HUDEP-2 (cell line): ENCODE measurements around the gene TEDC1.

Experiments used
- DNase-seq, 76 experiments: peaks; one replicate each; lab custom pipeline; 2025; ENCODE audit not compliant: unreplicated experiment in 76 of 76; lab: John Stamatoyannopoulos, UW

The TEDC1 gene

DNA sequence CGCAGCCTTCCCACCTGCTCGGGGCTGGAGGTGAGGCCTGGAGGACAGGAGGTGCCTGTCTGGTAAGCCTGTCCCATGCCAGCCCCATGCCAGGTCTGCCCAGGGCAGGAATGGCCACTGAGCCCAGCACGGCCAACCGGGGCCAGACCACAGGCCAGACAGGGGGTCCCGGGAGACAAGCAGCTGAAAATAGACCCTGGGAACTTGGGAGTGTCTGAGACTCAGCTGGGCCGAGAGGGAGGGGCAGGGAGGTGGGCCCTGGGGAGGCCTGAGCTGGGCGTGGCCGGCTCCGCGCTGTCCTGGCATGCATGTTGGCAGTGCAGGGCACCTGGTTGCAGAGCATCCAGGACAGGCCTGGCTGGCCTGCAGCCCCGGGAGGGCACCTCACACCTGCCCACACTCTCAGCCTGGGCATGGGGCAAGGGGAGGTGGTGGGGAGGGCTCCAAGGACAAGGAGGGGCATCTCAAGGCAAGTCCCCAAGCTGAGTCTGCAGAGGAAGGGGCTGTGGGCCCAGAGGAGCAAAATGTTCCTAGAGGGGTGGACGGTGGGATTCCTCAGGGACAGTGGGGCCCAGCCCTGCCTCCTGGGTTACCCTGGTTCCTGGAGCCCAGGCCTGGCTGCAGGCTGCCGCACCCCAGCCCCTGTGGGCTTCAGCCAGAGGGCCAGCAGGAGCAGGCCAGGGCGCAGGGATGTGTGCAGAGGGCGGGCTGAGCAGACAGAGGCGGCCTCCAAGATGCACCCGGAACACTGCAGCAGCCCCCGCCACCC lies 7.6 kb upstream of the TEDC1 start:
- DNase-seq: no peak

DNA sequence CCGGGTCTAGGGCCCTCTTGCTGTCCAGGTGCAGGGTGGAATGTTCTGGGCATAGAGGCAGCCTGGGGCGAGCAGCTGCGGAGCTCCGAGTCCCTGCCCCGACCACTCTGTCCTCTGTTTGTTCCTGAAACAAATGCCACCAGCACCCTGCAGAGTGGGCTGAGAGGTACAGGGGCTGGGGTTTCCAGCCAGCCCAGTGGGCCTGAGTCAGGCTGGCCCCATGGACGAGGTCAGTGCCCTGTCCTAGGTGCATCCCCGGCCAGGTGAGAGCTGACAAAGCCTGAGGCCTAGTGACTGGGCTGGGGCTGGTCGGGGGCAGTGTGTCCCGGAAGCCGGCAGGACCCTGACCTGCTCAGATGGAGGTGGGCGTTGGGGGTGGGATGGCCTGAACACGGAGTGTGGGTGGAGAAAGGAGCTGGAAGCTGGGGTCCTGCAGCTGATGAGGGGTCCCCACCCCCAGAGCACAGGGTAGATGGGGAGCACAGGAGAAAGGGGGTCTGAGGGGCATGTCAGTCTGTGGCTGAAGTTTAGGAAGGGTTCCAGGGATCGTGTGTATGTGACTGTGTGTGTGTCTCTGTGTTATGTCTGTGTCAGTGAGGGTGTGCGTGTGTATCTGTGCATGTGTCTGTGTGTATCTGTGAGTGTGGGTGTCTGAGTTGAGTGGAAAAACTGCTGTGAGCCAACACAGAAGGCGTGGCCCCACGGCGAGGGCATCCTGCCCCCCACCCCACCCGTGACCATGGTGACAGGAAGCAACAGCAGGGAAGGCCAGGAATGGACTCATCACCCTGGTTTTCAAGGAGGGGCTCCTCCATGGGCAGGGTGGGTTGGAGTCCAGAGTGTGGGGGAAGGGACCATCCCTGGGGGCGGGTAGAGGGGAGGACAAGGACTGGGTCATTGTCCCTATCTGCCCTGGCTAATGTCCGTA lies 6.7 kb upstream of the TEDC1 start:
- DNase-seq: no peak

DNA sequence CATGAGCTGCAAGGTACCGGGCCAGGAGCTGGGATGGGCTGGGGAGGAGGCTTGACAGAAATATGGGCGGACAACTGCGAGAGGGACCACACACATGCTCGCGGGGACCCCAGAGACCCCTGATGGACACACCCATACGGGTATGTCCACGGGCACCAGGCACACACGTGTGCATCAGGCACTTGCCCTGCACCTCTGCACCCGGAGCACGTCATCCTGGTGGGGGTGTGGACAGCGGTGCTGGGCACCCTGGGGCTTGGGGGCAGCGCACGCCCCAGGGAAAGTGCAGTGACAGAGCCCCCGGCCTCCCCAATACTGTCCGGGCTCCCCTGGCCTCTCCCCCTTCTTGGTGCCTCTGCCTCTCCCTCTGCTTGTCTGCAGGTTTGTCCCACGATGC lies 6.1 kb upstream of the TEDC1 start:
- no peak for DNase-seq

DNA sequence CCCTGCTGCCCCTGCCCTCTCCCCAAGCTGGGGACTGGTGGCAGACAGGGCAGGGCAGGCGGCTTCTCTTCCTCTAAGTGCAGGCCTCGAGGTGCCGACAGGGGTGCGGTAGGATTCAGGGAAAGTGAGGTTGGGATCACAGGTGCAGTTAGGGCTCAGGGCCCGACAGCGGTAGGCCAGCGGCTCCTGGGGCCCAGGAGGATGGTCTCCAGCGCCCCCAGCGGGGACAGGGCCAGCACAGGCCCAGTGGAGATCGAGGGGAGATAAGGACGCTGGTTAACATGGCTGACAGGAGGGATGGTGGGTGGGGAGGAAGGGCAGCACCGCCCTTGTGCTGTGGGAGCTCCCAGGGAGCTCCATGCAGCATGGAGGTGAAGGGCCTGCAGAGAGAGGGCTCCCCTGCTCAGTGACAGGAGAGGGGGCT lies 5.3 kb upstream of the TEDC1 start:
- DNase-seq: peak in 73 of 76 experiments; percentile 10 to 85 (median 67)

DNA sequence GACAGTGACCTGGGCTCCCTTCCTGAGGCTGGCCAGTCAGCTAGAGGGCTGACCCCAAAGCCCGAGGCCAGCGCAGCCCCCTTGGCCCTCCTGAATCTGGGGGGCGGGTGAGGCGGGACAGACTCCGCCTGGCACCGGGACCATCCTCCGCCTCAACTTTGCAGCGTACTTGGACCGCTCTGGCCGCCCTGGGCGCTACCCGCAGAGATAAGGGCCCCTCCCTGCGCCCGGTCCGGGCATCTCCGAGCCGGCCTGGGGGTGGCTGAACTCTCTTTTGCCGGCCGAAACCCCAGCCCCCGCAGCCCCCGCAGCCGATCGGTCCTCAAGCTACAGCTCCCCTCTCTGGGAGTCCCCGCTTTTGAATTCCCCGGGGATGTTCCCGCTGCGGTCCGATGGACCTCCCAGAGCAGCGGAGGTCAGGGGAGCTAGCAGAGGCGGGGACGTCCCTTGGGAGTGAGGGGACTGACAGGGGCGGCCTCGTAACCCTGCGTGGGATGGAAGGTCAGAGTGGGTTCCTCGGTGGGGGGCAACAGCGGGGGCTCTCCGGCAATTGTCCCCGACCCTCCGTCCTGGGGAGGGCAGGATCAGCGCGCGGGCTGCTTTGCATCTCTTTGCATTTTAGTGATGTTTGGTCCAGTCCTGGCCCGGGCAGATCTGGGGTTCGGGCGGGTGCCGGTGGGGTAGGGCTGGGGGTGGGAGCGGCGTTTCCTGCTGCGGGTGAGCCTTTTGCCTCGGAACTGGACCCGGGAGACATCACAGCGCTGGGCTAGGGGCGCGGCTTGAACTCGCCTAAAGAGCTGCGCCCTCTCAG lies 4.7 kb upstream of the TEDC1 start, which contains the start of gene CRIP1:
TSS of gene CRIP1 (plus strand) at position 724 of the 811 bp plus-strand sequence. CDS start 374 bp downstream, outside the sequence.
- peak in 36 of 76 experiments; percentile 25 to 83 (median 52) for DNase-seq

DNA sequence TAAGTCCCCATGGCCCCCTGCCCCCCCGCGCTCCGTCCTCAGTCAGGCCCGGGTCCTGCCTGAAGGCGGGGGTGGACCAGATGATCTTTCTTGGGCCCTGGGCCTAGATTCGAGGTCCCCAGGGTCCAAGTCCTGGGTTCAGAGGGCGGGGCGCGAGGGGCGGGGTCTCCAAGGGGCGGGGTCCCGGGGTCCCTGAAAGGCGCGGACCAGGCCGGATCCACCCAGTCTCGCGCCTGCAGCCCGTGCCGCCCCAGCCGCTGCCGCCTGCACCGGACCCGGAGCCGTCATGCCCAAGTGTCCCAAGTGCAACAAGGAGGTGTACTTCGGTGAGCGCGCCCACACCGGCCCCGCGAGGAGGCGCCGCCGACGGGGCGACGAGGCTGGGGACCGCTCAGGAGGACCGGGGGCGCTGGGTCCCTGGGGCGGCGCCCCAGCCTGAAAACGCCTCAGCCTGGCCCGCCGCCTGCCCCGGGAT lies 4.0 kb upstream of the TEDC1 start:
- DNase-seq: peak in 13 of 76 experiments; percentile 11 to 36 (median 23)

DNA sequence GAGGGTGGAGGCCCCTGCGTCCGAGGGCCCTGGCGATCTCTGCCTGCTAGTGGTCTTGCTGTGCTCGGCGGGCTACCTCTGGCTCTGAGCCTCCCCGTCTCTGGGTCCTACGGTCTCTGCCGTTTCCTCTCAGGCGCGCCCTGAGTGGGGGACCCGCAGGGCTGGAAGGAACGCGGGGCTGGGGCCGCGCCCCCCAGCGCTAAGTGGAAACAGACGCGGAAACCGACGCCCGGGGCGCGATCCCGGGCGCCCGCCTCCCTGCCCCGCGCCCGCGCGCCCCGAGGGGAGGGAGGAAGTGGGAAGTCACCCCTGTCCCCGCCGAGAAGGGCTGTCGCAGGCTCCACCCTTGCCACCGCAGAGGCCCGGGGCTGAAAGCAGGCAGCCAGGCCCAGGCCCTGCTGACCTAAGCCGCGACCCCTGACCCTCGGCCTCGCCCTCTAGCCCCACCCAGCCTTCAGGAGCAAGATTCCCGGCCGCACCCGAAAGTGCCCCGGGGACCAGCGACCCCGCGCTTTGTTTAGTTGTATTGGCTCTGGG lies 3.5 kb upstream of the TEDC1 start:
- peak in 8 of 76 experiments; percentile 12 to 34 (median 22) for DNase-seq

DNA sequence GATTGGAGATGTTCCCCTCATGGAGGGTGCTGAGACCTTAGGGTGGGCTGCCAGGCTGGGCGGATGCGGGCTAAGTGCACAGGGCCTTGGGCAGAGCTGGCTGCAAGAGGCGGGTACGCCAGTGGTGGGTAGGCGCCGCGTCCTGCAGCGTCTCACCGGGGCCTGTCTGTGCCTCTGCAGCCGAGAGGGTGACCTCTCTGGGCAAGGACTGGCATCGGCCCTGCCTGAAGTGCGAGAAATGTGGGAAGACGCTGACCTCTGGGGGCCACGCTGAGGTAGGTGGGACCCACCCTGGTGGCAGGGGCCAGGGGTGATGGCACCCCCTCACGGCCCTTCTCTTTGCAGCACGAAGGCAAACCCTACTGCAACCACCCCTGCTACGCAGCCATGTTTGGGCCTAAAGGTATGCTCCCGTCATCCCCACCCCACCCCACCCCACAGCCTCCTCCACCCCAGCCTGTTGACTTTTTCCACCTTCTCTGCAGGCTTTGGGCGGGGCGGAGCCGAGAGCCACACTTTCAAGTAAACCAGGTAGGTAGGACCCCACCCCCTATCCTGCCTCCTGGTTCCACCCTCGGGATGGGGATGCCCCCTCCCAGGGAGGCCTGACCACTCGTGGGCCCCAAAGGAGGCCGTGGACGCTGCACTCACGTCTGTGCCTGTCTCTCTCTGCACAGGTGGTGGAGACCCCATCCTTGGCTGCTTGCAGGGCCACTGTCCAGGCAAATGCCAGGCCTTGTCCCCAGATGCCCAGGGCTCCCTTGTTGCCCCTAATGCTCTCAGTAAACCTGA lies 2.9 kb upstream of the TEDC1 start:
- DNase-seq: peak in 2 of 76 experiments; percentile 14 to 39

DNA sequence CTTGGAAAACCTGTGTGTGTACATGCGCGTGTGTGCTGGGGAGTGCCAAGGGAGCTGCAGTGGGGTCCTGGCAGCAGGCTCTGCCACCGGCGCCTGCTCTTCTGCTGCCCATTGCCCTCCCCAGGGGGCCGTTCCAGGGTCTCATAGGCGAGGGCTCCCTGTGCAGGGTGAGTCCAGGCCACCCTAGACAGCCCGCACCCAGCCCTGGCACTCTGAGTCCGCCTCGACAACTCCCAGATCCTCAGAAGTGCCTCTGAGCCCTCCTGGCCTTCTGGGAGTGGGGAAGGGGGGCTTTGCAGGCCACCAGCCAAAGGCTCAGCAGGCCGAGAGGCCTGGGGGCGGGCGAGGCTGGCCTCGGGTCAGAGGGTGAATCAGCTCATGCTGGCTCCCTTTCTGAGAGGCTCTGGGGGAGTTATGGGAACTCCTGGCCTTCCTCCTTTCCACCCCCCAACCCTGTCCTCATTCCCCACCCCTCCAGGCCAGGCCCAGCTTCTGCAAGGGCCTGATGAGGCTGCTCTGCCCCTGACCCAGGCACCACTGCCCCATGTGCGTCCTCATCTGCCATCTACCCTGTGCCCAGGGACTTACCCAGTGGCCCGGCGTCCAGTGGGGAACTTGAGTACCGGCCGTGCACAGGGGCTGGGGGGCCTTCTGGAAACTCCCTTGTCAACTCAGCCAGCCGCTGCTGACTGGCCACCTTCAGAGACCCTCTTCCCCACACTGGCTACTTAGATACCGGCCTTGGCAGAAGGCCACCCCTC lies 2.1 kb upstream of the TEDC1 start:
- DNase-seq: no peak

DNA sequence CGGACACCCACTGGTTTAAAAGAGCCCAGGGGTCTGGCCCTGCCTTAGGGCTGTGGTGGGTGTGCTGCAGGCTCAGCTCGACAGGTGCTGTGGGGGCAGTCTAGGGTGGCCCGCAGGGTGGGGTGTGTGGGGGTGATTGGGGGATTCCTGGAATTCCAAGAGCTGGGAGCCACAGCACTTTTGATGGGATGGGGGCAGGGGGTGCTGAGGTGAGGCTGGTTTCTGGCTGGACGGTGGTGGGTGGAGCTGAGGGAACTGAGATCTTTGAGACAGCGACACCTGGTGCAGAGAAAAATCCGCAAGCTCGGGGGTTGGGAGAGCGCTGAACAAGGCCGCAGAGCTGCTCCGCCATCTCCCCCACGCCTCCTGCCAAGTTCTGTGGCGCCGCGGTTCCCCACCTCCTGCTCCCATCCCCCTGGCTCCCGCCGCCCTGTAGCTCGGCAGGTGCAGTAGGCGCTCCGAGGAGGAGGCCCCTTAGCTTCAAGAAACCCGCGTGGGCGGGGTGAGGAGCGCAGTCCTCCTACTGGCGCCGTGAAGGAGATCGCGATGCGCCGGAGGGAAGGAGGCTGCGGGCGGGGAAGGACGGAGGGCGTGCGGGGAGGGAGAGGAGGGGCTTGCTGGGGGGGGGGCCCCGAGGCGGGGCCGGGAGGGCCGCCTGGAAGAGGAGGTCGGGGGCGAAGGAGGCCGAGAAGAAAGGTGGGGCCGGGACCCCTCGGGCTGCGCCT lies 1.3 kb upstream of the TEDC1 start:
- DNase-seq: peak in 69 of 76 experiments; percentile 9 to 86 (median 67)

DNA sequence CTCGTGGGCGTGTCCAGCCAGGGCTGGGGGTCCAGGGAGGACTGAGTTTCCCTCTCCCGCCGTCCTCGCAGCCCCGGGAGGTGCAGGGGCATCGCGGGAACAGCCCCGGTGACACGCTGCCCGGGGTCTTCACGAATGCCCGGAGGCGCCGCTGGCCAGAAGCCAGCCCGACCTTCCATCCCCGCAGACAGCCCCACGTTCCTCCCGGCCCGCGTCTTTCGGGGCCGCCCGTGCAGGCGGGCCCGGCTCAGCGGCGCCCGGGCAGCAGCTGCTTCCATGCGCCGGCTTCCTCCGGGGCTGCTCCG lies 827 bp upstream of the TEDC1 start:
- DNase-seq: peak in 2 of 76 experiments; percentile 44 to 54

DNA sequence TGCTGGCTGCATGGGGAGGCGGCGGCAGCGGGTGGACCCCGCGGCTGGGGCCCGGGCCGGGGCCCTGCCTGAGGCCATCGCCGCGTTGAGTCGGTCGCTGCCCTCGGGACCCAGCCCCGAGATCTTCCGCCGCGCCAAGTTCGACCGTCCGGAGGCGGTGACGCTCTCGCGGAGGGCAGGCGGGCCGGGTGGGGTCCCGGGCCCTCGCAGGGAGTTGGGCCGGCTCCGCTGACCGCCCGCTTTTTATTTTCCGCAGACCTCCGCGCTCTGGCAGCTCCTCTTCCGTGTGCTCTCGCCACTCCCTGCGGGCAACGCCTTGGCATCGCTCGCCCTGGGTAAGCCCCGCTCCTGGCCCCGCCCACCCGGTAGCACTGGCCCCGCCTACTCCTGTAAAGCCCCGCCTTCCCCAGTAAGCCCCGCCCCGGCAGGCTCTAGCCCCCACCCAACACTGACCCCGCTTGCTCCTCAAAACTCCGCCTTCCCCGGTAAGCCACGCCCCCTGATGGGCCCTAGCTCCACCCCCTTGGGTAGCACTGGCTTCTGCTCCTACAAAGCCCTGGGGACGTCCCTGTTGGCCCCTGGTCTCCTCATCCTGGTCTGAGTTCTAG lies 424 bp downstream of the TEDC1 start:
- peak in 74 of 76 experiments; percentile 43 to 96 (median 87) for DNase-seq

DNA sequence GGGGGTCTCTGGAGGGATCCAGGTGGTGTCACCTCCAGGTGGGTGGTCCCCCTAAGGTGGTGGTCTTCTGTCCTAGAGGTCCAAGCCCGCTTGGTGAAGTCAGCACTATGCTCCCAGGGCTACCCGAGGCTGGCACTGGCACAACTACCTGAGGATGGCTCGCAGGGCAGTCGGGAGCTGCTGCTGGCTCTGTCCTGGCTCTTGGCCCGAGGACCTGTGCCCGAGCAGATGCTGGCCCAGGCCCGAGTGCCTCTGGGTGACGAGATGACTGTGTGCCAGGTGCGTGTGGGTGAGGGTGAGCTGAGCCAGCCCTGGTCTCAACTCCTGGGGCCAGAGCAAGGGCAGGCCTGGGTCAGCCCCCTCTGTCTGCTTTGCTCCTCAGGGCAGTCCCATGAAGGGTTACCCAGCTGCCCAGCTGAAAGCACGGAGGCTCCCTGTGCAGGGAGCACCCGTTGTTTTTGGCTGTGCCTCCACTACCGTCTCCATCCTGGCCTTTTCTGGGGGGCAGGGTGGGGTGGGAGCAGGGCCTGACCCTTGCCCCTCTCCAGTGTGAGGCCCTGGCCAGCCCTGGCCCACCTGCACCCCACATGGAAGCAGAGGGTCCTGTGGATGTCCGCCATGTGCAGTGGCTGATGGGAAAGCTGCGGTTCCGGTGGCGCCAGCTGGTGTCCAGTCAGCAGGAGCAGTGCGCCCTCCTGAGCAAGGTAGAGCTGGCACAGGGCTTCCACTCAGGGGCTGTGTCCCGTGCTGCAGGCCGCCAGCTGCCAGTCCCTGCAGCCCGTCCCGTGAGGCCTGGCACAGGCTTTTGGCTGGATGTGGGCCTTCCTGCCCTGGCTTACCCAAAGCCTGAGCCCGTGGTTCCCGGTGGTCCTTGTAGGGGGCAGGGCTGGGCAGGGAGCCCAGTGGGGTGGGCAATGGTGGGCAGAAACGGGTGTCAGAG lies 1.3 kb downstream of the TEDC1 start:
- DNase-seq: no peak

DNA sequence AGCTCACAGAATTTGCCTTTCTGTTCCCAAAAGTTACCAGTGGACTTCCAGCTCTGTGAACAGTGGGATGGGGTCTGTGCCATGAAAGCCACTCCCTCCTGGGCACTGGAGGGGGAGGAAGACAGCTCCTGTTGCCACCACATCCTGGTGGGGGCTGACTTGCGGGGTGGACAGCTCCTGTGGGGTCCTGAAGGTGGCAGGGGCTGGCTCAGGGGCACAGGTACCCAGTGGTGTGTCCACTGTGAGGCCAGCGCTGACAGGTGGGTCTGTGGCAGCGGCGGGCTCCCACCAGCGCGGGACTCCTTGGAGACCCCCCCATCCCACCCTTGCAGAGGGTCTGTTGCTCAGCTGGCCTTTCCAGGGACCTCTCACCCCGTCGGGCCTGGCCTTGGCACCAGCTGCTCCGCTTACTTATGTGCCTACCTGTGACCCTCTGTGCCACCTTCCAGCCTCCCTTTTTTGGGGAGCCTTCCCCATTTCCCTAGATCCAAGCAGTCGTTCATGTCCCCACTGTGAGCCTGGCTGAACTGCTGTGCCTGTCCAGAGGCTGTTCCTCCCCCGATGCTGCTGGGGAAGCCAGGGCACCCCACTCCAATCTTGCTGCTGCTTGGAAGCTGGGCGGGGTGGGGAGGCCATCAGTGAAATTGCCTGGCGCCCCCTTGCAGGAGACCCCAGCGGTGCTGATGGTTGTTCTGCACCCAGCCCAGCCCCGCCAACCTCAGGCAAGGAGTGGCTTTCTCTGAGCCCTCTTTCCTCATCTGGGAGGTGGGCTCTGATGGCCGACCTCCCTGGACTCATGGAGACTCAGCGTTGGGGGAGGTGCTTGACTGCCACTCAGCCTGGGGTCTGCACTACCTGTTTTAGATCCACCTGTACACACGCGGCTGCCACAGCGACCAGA lies 2.2 kb downstream of the TEDC1 start:
- peak in 1 of 76 experiments; percentile 4 for DNase-seq

DNA sequence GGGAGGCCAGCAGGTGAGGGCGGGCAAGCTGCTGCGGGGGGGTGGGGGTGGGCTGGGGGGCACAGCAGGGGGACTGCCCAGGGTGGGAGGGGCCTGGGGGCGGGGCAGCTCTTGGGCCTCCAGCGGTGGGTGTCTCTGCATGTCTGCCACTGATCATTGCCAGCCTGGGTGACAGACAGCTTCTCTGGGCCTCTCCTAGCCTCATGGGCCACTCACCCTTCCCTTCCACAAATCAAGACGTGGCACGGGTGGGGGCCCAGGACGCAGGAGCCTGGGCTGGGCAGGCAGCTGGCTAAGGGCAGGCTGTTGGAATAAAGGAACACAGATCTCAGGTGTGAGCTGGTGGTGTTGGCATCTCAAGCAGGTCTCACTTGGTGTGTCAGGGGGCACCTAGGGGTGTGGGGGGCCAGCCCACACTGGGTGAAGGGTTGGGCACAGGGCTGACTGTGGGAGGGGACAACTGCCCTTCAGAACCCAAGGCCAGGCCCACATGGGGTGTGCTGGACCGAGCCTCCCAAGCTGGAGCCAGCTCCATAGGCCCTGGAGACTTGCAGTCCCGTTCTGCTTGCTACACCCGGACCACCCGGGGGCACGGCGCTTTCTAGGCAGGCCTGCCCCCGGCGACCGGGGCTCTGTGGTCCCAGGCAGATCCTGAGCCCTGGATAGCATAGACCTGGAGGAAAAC lies 3.0 kb downstream of the TEDC1 start:
- DNase-seq: no peak
